NOMO-1 treated with dmso at 0.1 percent for 144 hours (cell line): ENCODE results near the gene PDX1.

Experiments used
- DNase-seq: peaks from one replicate; lab custom pipeline; 2025; ENCODE audit not compliant: unreplicated experiment; lab: John Stamatoyannopoulos, UW

PDX1 gene

GRCh38 chr13:27969082-27969865 lies 49.5 kb downstream of the PDX1 start, which contains the start of gene CDX2:
TSS of gene CDX2 (minus strand) at chr13:27969315. CDS start at chr13:27969006, 309 bp downstream.
- no peak for DNase-seq

GRCh38 chr13:27969866-27970229 lies 50.0 kb downstream of the PDX1 start:
- no peak for DNase-seq

- DNase-seq = no peak
These were observed 50.8 kb downstream of the PDX1 start for GRCh38 chr13:27970382-27971235.

GRCh38 chr13:27971236-27971645 lies 51.4 kb downstream of the PDX1 start:
- DNase-seq = no peak

- DNase-seq = no peak
These were observed 52.1 kb downstream of the PDX1 start for GRCh38 chr13:27971776-27972477.

DNA sequence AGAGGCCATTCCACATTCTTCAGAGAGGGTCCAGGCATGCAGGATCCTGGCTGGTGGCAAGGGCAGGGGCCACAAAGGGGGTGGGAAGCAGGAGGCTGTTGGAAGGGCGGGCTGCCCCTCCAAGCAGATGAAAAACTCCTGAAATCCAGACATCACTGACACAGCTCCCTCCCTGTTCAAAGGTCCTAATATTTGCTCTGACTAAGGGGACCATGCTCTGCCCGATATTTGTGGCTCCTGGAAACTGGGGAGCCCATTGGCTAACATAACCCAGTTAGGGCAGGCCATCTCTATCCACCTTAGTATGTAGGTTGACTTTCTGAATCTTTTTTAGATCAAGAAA lies 52.6 kb downstream of the PDX1 start:
- DNase-seq = no peak

DNA sequence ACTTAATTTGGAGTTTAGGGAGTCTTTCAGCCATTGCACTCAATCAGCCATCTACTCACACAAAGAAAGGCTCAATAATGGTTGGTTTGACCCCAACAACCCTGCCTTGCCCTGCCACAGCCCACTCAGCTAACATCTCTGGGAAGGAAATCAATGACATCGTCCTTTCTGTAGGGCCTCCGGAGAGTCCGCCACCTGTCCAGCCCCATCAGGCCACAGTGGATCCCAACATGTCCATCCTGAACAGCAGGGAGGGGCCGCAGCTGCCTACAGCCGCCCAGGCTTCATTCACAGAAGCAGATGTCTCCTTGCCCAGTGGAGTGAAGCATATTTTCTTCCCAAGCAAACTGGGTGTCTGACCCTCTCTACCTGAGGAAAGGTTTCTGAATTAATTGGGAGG lies 53.5 kb downstream of the PDX1 start:
- no peak for DNase-seq

GRCh38 chr13:27973961-27974662 lies 54.3 kb downstream of the PDX1 start:
- DNase-seq = no peak
